Upper lobe of left lung (tissue), 6 donors: Measurements from ENCODE around the gene MTHFD2L. TPM values are rescaled to one million over a fixed set of nuclear protein-coding genes. Genes with fewer than 3 reads are reported as not detected.

ENCODE experiments used
- ATAC-seq, 2 donors: fragments of 200-7000 bp; cut with Tn5 transposase; one replicate each; pipeline ENCODE4 v1.9.1; 2022; ENCODE audit warnings: mild to moderate bottlenecking in 2 of 2, moderate library complexity in 2 of 2; ENCODE audit not compliant: low FRiP score in 2 of 2
- DNase-seq, 2 donors: peaks; one replicate each; pipeline ENCODE4 v3.0.0-alpha.2; 2019 to 2020
- H3K27ac ChIP-seq, 4 donors: fragments of 200-600 bp; sonication (generic); one replicate each; pipeline ENCODE4 v1.5.1; 2016 to 2019
- H3K27me3 ChIP-seq, 4 donors: fragments of 200-600 bp; sonication (generic); one replicate each; pipeline ENCODE4 v1.5.1; 2017 to 2019
- H3K36me3 ChIP-seq, 4 donors: fragments of 200-600 bp; sonication (generic); one replicate each; pipeline ENCODE4 v1.5.1; 2016 to 2019
- H3K4me1 ChIP-seq, 4 donors: fragments of 200-600 bp; sonication (generic); one replicate each; pipeline ENCODE4 v1.5.1; 2018 to 2019
- H3K4me3 ChIP-seq, 4 donors: fragments of 200-600 bp; sonication (generic); one replicate each; pipeline ENCODE4 v1.5.1; 2017 to 2019; ENCODE audit warnings: mild to moderate bottlenecking in 2 of 4, moderate library complexity in 1 of 4
- H3K9me3 ChIP-seq, 4 donors: fragments of 200-600 bp; sonication (generic); one replicate each; pipeline ENCODE4 v1.5.1; 2018 to 2019
- CTCF ChIP-seq, 6 experiments: fragments of 450-650 bp in 4 of 6; fragments of 200-600 bp in 2 of 6; sonication (generic) in 2 of 6; IDR thresholded peaks; one replicate each; pipeline ENCODE4 v1.5.1; 2016 to 2019; ENCODE audit warnings: antibody characterized with exemption in 6 of 6
- EP300 ChIP-seq, 4 donors: sonication (generic); formaldehyde crosslinking; IDR thresholded peaks; one replicate each; pipeline ENCODE4 v1.5.1; 2017; ENCODE audit warnings: antibody characterized with exemption in 4 of 4, control low read depth in 2 of 4
- POLR2A ChIP-seq, 4 donors: fragments of 450-650 bp; IDR thresholded peaks; one replicate each; pipeline ENCODE4 v1.5.1; 2016 to 2017; ENCODE audit warnings: antibody characterized with exemption in 4 of 4, mild to moderate bottlenecking in 2 of 4
- POLR2AphosphoS5 ChIP-seq, 2 donors: sonication (generic); formaldehyde crosslinking; IDR thresholded peaks; one replicate each; pipeline ENCODE4 v1.5.1; 2017; ENCODE audit warnings: antibody characterized with exemption in 2 of 2
- WGBS, 2 donors: methylation state at CpG; one replicate each; pipeline ENCODE4 v1.1.5; 2017 to 2018; 5-methylcytosine and 5-hydroxymethylcytosine counted together
- total RNA-seq, 6 donors: library from RNA; depleted of rRNA in 4 of 6; stranded (reverse); fragments of >200 nt in 4 of 6; gene quantifications; one replicate each; pipeline versions ENCODE4 v1.1.0 to v1.2.1, GENCODE V29; 2016 to 2021
- donor health status: DM: no; HTN: no; CAD: no; lungs with moderate emphysema.
- donor health status: DM: no; HTN: yes; CAD: no; lungs with severe emphysema.

The MTHFD2L gene
- total RNA-seq, 6 donors from 2014 or later, result 4.9 to 23.6 (median 12.8) TPM

GRCh38 chr4:74133786-74134499 is 24.0 kb upstream of the MTHFD2L start:
- H3K4me1 ChIP-seq, result peaks cover 0 to 4% (median 0%) of the 10 kb centered on the region in 4 donors
- H3K27ac ChIP-seq, result no peak overlapping the region
- H3K4me3 ChIP-seq, result no peak overlapping the region
- no peaks in the 10 kb centered on the region for H3K9me3 ChIP-seq
- no peak for TF ChIP-seq POLR2AphosphoS5 (IDR thresholded peaks at IDR 0.05)
- peak; percentile 61 to 82 (median 73) for TF ChIP-seq CTCF (IDR thresholded peaks at IDR 0.05)
- no peaks in the 10 kb centered on the region for H3K36me3 ChIP-seq
- WGBS, 2 donors, result 35 to 36% methylated on average over 8 of the region's 8 CpGs
- no peaks in the 10 kb centered on the region for H3K27me3 ChIP-seq
- ATAC-seq (peak; percentile 88 to 96), DNase-seq (peak in 1 of 2 donors; percentile 80)

GRCh38 chr4:74134500-74134852 is 23.4 kb upstream of the MTHFD2L start:
- 41 to 43% methylated on average over 2 of the region's 2 CpGs for WGBS, 2 donors

GRCh38 chr4:74146581-74147129 is 11.3 kb upstream of the MTHFD2L start:
- no peaks in the 10 kb centered on the region for H3K27me3 ChIP-seq
- H3K36me3 ChIP-seq, result no peaks in the 10 kb centered on the region
- H3K9me3 ChIP-seq, result no peaks in the 10 kb centered on the region
- H3K27ac ChIP-seq, result no peak overlapping the region
- H3K4me3 ChIP-seq, result no peak overlapping the region
- ATAC-seq (no peak), DNase-seq (no peak)
- no peaks in the 10 kb centered on the region for H3K4me1 ChIP-seq
- TF ChIP-seq CTCF (IDR thresholded peaks at IDR 0.05), result no peak
- no peak for TF ChIP-seq EP300 (IDR thresholded peaks at IDR 0.05)
- no peak for TF ChIP-seq POLR2A (IDR thresholded peaks at IDR 0.05)
- TF ChIP-seq POLR2AphosphoS5 (IDR thresholded peaks at IDR 0.05), result no peak
- WGBS, 2 donors, result 83% methylated on average over 4 of the region's 4 CpGs

More at GRCh38 chr4:74134500-74134852, 23.4 kb upstream of the MTHFD2L start:
- no peak overlapping the region for H3K4me3 ChIP-seq
- no peaks in the 10 kb centered on the region for H3K36me3 ChIP-seq
- no peak for ATAC-seq
- no peaks in the 10 kb centered on the region for H3K9me3 ChIP-seq
- H3K27me3 ChIP-seq, result no peaks in the 10 kb centered on the region
- no peak overlapping the region for H3K27ac ChIP-seq
- no peak for DNase-seq
- TF ChIP-seq EP300 (IDR thresholded peaks at IDR 0.05), result no peak
- peak in 1 of 6 experiments; percentile 17 for TF ChIP-seq CTCF (IDR thresholded peaks at IDR 0.05)
- peaks cover 0 to 4% (median 0%) of the 10 kb centered on the region in 4 donors for H3K4me1 ChIP-seq

- Histone ChIP-seq H3K4me3 (no peak overlapping the region), H3K27ac (no peak overlapping the region), H3K36me3 (no peaks in the 10 kb centered on the region), H3K4me1 (no peaks in the 10 kb centered on the region), H3K27me3 (no peaks in the 10 kb centered on the region), H3K9me3 (no peaks in the 10 kb centered on the region)
- no peak for TF ChIP-seq POLR2AphosphoS5 (IDR thresholded peaks at IDR 0.05)
- TF ChIP-seq POLR2A (IDR thresholded peaks at IDR 0.05), result no peak
- TF ChIP-seq EP300 (IDR thresholded peaks at IDR 0.05), result no peak
- no peak for TF ChIP-seq CTCF (IDR thresholded peaks at IDR 0.05)
- DNase-seq, result no peak
- WGBS, 2 donors, result 95 to 98% methylated on average over 2 of the region's 2 CpGs
- ATAC-seq, result no peak
These were observed 9.7 kb upstream of the MTHFD2L start for GRCh38 chr4:74148205-74148604.

GRCh38 chr4:74152836-74153235 is 5.1 kb upstream of the MTHFD2L start:
- DNase-seq, result no peak
- H3K4me1 ChIP-seq, result peaks cover 0 to 10% (median 3%) of the 10 kb centered on the region in 4 donors
- H3K9me3 ChIP-seq, result no peaks in the 10 kb centered on the region
- ATAC-seq, result no peak
- no peaks in the 10 kb centered on the region for H3K36me3 ChIP-seq
- TF ChIP-seq EP300 (IDR thresholded peaks at IDR 0.05), result no peak
- no peak for TF ChIP-seq POLR2AphosphoS5 (IDR thresholded peaks at IDR 0.05)
- TF ChIP-seq POLR2A (IDR thresholded peaks at IDR 0.05), result no peak
- no peak for TF ChIP-seq CTCF (IDR thresholded peaks at IDR 0.05)
- no peak overlapping the region for H3K27ac ChIP-seq
- H3K27me3 ChIP-seq, result no peaks in the 10 kb centered on the region
- H3K4me3 ChIP-seq, result no peak overlapping the region
